Gastroesophageal sphincter (tissue), 3 donors: ENCODE results near the gene AKAP6.

Source experiments
- POLR2AphosphoS5 ChIP-seq: sonication (generic); formaldehyde crosslinking; IDR thresholded peaks from one replicate; pipeline ENCODE4 v1.6.1; 2017; ENCODE audit warnings: antibody characterized with exemption
- TF ChIP-seq, protein P1 (sequence below), 4 experiments: fragments of 200-600 bp in 2 of 4; fragments of 450-650 bp in 2 of 4; sonication (generic) in 1 of 4; IDR thresholded peaks; one replicate each; pipeline ENCODE4 v1.5.1; 2017 to 2019; ENCODE audit warnings: antibody characterized with exemption in 4 of 4, mild to moderate bottlenecking in 2 of 4, moderate library complexity in 2 of 4

DNA sequence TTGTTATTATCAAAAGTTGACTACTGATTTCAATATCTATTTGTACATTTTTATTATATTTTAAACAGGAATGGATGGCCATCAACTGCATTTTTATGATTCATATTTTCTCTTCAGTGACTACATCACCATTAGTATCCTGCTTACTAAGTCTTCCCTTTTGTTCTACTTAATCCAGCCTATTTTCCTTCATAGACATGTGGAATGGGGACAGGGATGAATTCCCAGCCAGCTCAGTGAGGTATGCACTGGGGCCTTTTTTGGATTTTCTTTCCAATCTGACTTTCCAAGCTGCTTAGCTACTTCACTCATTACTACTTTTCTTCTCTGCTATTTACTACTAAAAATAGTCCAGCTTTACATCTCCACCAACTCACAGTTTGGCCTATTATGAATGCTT lies 38.4 kb downstream of the AKAP6 start:
- TF ChIP-seq, protein P1, sequence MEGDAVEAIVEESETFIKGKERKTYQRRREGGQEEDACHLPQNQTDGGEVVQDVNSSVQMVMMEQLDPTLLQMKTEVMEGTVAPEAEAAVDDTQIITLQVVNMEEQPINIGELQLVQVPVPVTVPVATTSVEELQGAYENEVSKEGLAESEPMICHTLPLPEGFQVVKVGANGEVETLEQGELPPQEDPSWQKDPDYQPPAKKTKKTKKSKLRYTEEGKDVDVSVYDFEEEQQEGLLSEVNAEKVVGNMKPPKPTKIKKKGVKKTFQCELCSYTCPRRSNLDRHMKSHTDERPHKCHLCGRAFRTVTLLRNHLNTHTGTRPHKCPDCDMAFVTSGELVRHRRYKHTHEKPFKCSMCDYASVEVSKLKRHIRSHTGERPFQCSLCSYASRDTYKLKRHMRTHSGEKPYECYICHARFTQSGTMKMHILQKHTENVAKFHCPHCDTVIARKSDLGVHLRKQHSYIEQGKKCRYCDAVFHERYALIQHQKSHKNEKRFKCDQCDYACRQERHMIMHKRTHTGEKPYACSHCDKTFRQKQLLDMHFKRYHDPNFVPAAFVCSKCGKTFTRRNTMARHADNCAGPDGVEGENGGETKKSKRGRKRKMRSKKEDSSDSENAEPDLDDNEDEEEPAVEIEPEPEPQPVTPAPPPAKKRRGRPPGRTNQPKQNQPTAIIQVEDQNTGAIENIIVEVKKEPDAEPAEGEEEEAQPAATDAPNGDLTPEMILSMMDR (IDR thresholded peaks at IDR 0.05) = no peak
- TF ChIP-seq POLR2AphosphoS5 = no peak
